A549 (cell line): Measurements from ENCODE around the gene TCEA2. TPM values are rescaled to one million over a fixed set of nuclear protein-coding genes. Genes with fewer than 3 reads are reported as not detected.

ENCODE experiments used
- ATAC-seq, 2 experiments: fragments of 200-7000 bp in 1 of 2; fragments of >200 bp in 1 of 2; cut with Nextera tagmentation in 1 of 2; cut with Tn5 transposase in 1 of 2; 3 replicates each; pipeline versions ENCODE4 v1.8.0 to v1.9.1; 2018 to 2020; ENCODE audit warnings: mild to moderate bottlenecking in 1 of 2, moderate library complexity in 1 of 2
- CTCF ChIA-PET: fragments of 300-600 bp; sonication (Branson Sonifier 250); formaldehyde crosslinking; extraction: SDS; loops from one replicate; lab custom pipeline; 2021; ENCODE audit warnings: antibody characterized with exemption, inconsistent platforms; lab: Yijun Ruan, JAX
- POLR2A ChIA-PET: fragments of 350-600 bp; formaldehyde crosslinking; extraction: SDS; loops from one replicate; lab custom pipeline; 2021; ENCODE audit warnings: antibody characterized with exemption, inconsistent platforms; lab: Yijun Ruan, JAX
- DNase-seq, 2 experiments: peaks; one replicate each; pipeline versions ENCODE4 v3.0.0 to v3.0.0-alpha.2; 2011 to 2016; ENCODE audit warnings: low read depth in 1 of 2, low spot score in 1 of 2
- FAIRE-seq: peaks from 2 replicates; lab custom pipeline; 2011; peaks lifted over from hg19 to GRCh38; lab: Jason Lieb, UNC
- H3K27ac ChIP-seq, 2 experiments: fragments of >200 bp; sonication (Bioruptor Twin); formaldehyde crosslinking; 3 replicates each; pipeline ENCODE4 v1.5.1; 2016 to 2017
- H3K4me1 ChIP-seq: fragments of >200 bp; sonication (Bioruptor Twin); formaldehyde crosslinking; 3 replicates; pipeline ENCODE4 v1.6.1; 2016
- H3K4me2 ChIP-seq: fragments of >200 bp; sonication (Bioruptor Twin); formaldehyde crosslinking; 3 replicates; pipeline ENCODE4 v1.6.1; 2016
- H3K4me3 ChIP-seq: fragments of >200 bp; sonication (Bioruptor Twin); formaldehyde crosslinking; 3 replicates; pipeline ENCODE4 v1.5.1; 2016
- H3K9me3 ChIP-seq: fragments of >200 bp; sonication (Bioruptor Twin); formaldehyde crosslinking; 3 replicates; pipeline ENCODE4 v1.6.1; 2016
- ATOH8 ChIP-seq: fragments of 250-450 bp; sonication (Bioruptor Pico); IDR thresholded peaks from 2 replicates; pipeline ENCODE4 v1.5.0; 2020; ENCODE audit warnings: low read depth, mild to moderate bottlenecking, moderate library complexity
- CBX2 ChIP-seq: fragments of 200-600 bp; sonication (generic); IDR thresholded peaks from 2 replicates; pipeline ENCODE4 v1.6.1; 2016; ENCODE audit warnings: low read depth, mild to moderate bottlenecking, borderline replicate concordance
- CHD4 ChIP-seq: fragments of 200-600 bp; sonication (generic); IDR thresholded peaks from 2 replicates; pipeline ENCODE4 v1.6.1; 2016; ENCODE audit warnings: antibody characterized with exemption, mild to moderate bottlenecking, borderline replicate concordance
- EHF ChIP-seq: fragments of 250-450 bp; sonication (Bioruptor Pico); IDR thresholded peaks from 2 replicates; pipeline ENCODE4 v1.5.0; 2020; ENCODE audit warnings: mild to moderate bottlenecking
- EP300 ChIP-seq, 2 experiments: fragments of >200 bp; sonication (Bioruptor Twin); formaldehyde crosslinking; IDR thresholded peaks; 2 replicates in 1 of 2; 3 replicates in 1 of 2; pipeline ENCODE4 v1.6.1; 2016 to 2017
- ESRRA ChIP-seq: fragments of 150-350 bp; IDR thresholded peaks from 2 replicates; pipeline ENCODE4 v1.6.1; 2014; ENCODE audit warnings: mild to moderate bottlenecking, low read length, borderline replicate concordance
- FOSL2 ChIP-seq, 2 experiments: fragments of 450-650 bp in 1 of 2; fragments of >200 bp in 1 of 2; sonication (Bioruptor Twin) in 1 of 2; formaldehyde crosslinking; IDR thresholded peaks; 2 replicates each; pipeline versions ENCODE4 v1.5.0 to v1.6.1; 2016 to 2020; ENCODE audit warnings: mild to moderate bottlenecking in 1 of 2, moderate library complexity in 1 of 2
- GATA3 ChIP-seq: IDR thresholded peaks from 2 replicates; pipeline ENCODE4 v1.6.1; 2012; ENCODE audit warnings: borderline replicate concordance
- HEYL ChIP-seq: fragments of 250-450 bp; sonication (Bioruptor Pico); IDR thresholded peaks from 2 replicates; pipeline ENCODE4 v1.8.0; 2021; ENCODE audit warnings: mild to moderate bottlenecking, moderate library complexity
- HMGXB4 ChIP-seq: fragments of 250-450 bp; sonication (Bioruptor Pico); IDR thresholded peaks from 2 replicates; pipeline ENCODE4 v1.5.0; 2021; ENCODE audit warnings: mild to moderate bottlenecking, moderate library complexity, borderline replicate concordance
- HOXB13 ChIP-seq: fragments of 250-450 bp; sonication (Bioruptor Pico); IDR thresholded peaks from 2 replicates; pipeline ENCODE4 v1.5.0; 2020; ENCODE audit warnings: low read depth, mild to moderate bottlenecking, moderate library complexity
- HOXB5 ChIP-seq: fragments of 250-450 bp; sonication (Bioruptor Pico); IDR thresholded peaks from 2 replicates; pipeline ENCODE4 v1.5.0; 2020; ENCODE audit warnings: mild to moderate bottlenecking, moderate library complexity
- JUN ChIP-seq, 2 experiments: fragments of >200 bp; sonication (Bioruptor Twin); formaldehyde crosslinking; IDR thresholded peaks; 2 replicates in 1 of 2; 3 replicates in 1 of 2; pipeline ENCODE4 v1.6.1; 2016 to 2017
- JUNB ChIP-seq: fragments of >200 bp; sonication (Bioruptor Twin); formaldehyde crosslinking; IDR thresholded peaks from 2 replicates; pipeline ENCODE4 v1.6.1; 2016
- MYC ChIP-seq: IDR thresholded peaks from 2 replicates; pipeline ENCODE4 v1.6.1; 2012; ENCODE audit warnings: mild to moderate bottlenecking, inconsistent platforms, low read length, improper control_type of control experiment, borderline replicate concordance
- PHF8 ChIP-seq: fragments of 200-600 bp; sonication (generic); IDR thresholded peaks from 2 replicates; pipeline ENCODE4 v1.6.1; 2016; ENCODE audit warnings: low read depth, mild to moderate bottlenecking, antibody characterized with exemption, moderate library complexity, borderline replicate concordance
- POLR2A ChIP-seq: IDR thresholded peaks from 2 replicates; pipeline ENCODE4 v1.6.1; 2012; ENCODE audit warnings: mild to moderate bottlenecking, low read length
- POLR2AphosphoS2 ChIP-seq: conservative IDR thresholded peaks from 2 replicates; pipeline ENCODE4 v1.6.1; 2012; ENCODE audit warnings: low read length, improper control_type of control experiment, inconsistent platforms
- RAD21 ChIP-seq, 2 experiments: fragments of >200 bp in 1 of 2; sonication (Bioruptor Twin) in 1 of 2; formaldehyde crosslinking in 1 of 2; IDR thresholded peaks in 1 of 2; conservative IDR thresholded peaks in 1 of 2; 2 replicates in 1 of 2; 3 replicates in 1 of 2; pipeline ENCODE4 v1.6.1; 2012 to 2018; ENCODE audit warnings: inconsistent platforms in 1 of 2
- RCOR1 ChIP-seq: fragments of 150-350 bp; IDR thresholded peaks from 2 replicates; pipeline ENCODE4 v1.6.1; 2014; ENCODE audit warnings: antibody characterized with exemption, low read length, low read depth
- TP53 ChIP-seq: fragments of 250-450 bp; sonication (Bioruptor Pico); IDR thresholded peaks from 2 replicates; pipeline ENCODE4 v1.5.0; 2021; ENCODE audit warnings: mild to moderate bottlenecking, moderate library complexity
- ZC3H11A ChIP-seq: fragments of 450-650 bp; IDR thresholded peaks from 2 replicates; pipeline ENCODE4 v1.6.1; 2014; ENCODE audit warnings: antibody characterized with exemption, mild to moderate bottlenecking
- ZNF302 ChIP-seq: fragments of 250-450 bp; sonication (Bioruptor Pico); IDR thresholded peaks from 2 replicates; pipeline ENCODE4 v1.9.0; 2021; ENCODE audit warnings: inconsistent platforms, mild to moderate bottlenecking, moderate library complexity
- ZSCAN20 ChIP-seq: fragments of 250-450 bp; sonication (Bioruptor Pico); IDR thresholded peaks from 2 replicates; pipeline ENCODE4 v1.8.0; 2022; ENCODE audit warnings: mild to moderate bottlenecking, moderate library complexity
- WGBS: methylation state at CpG from one replicate; pipeline ENCODE4 v1.1.6; 2017; ENCODE audit errors: missing lambda C conversion rate; 5-methylcytosine and 5-hydroxymethylcytosine counted together
- polyA plus RNA-seq, 4 experiments: library from polyadenylated mRNA; depleted of rRNA in 3 of 4; stranded (reverse); fragments of >200 nt; fragmentation: RNase III in 1 of 4; extraction: RNeasy Plus Mini Kit Qiagen cat#74134 plus additional on column Dnase treatment in 1 of 4; gene quantifications; 2 replicates in 3 of 4; 3 replicates in 1 of 4; pipeline ENCODE4 v1.2.3, GENCODE V29; 2011 to 2017

TCEA2 gene
- polyA plus RNA-seq, 2 of the 4 experiments (the other 2 are of a cell fraction): 11.2 to 29.8 TPM

- no peaks in the 10 kb centered on the region for H3K4me1 ChIP-seq
- TF ChIP-seq EHF (CRISPR knock-in tag): no peak
- TF ChIP-seq JUNB: no peak
- TF ChIP-seq MYC: no peak
- TF ChIP-seq ZC3H11A: no peak
- TF ChIP-seq ESRRA: no peak
- TF ChIP-seq PHF8: no peak
- TF ChIP-seq HOXB5: no peak
- TF ChIP-seq HOXB13 (CRISPR knock-in tag): no peak
- TF ChIP-seq EP300 (IDR thresholded peaks at IDR 0.05): no peak
- TF ChIP-seq RCOR1: no peak
- ChIA-PET POLR2A (no interaction called here), CTCF (interaction anchor here (1.0 to 3.7 kb wide), 6 partner anchors 9 to 552 kb away, joined by 3 to 29 read pairs (median 4); no protein-coding TSS in a partner anchor)
- no peak overlapping the region for H3K4me3 ChIP-seq
- no peak overlapping the region for H3K27ac ChIP-seq
- no peak for FAIRE-seq
- no peak overlapping the region for H3K4me2 ChIP-seq
- DNase-seq: no peak
- ATAC-seq: no peak; a peak in 1 of 6 replicates
- WGBS: 55% methylated on average over 9 of the region's 10 CpGs
- H3K9me3 ChIP-seq: no peaks in the 10 kb centered on the region
Observed at GRCh38 chr20:64090165-64090564, 27.2 kb downstream of the TCEA2 start.

GRCh38 chr20:64091340-64091739 is 28.3 kb downstream of the TCEA2 start:
- CTCF ChIA-PET: interaction anchor here (0.7 to 3.7 kb wide), 5 partner anchors 9 to 29 kb away, joined by 3 to 29 read pairs (median 4); no protein-coding TSS in a partner anchor
- ATAC-seq (no peak), FAIRE-seq (no peak)

DNA sequence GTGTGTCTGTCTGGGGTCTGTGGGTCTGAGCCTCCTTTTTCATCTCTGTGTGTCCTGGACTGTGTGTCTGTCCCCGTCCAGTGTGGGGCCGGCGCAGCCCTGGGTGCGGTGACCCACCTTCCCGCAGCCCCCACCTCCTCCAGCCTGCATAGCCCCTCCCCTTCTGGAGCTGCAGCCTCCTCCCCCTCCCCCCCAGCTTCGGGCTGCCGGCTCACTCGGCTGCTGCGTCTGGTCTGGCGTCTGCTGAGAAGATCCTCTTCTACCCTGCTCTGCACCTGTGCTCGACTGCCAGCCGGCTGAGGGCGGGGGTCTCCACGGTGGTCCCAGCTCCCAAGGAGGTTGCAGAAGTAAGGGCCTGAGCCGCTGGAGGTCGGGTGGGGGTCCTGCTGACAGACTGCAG is 28.8 kb downstream of the TCEA2 start:
- 60% methylated on average over 8 of the region's 16 CpGs for WGBS
- TF ChIP-seq GATA3 (no peak), ATOH8 (CRISPR knock-in tag) (no peak), HEYL (CRISPR knock-in tag) (no peak), POLR2AphosphoS2 (no peak), ESRRA (no peak), CHD4 (no peak), RAD21 (conservative IDR thresholded peaks at IDR 0.05 in 1 of 2, IDR thresholded peaks at IDR 0.05 in 1 of 2) (no peak), MYC (no peak), RCOR1 (no peak), FOSL2 (IDR thresholded peaks at IDR 0.05) (no peak), FOSL2 (CRISPR knock-in tag; IDR thresholded peaks at IDR 0.05) (no peak), POLR2A (no peak), ZSCAN20 (CRISPR knock-in tag) (no peak), HOXB13 (CRISPR knock-in tag) (no peak), CBX2 (no peak), TP53 (CRISPR knock-in tag) (no peak)
- TF ChIP-seq, all 56 proteins: peak for 0
- peak in 1 of 2 experiments; percentile 39; a peak in 3 of 6 replicates for ATAC-seq
- ChIA-PET CTCF (interaction anchor here (0.7 to 3.7 kb wide), 6 partner anchors 8 to 29 kb away, joined by 3 to 29 read pairs (median 6); partner anchors contain the start of gene LKAAEAR1), POLR2A (no interaction called here)
- no peak overlapping the region for H3K27ac ChIP-seq
- no peak for DNase-seq
- no peak for FAIRE-seq
- no peaks in the 10 kb centered on the region for H3K9me3 ChIP-seq
- no peak overlapping the region for H3K4me3 ChIP-seq
- H3K4me1 ChIP-seq: no peaks in the 10 kb centered on the region
- H3K4me2 ChIP-seq: no peak overlapping the region

More at GRCh38 chr20:64091340-64091739, 28.3 kb downstream of the TCEA2 start:
- Histone ChIP-seq H3K27ac (no peak overlapping the region), H3K9me3 (no peaks in the 10 kb centered on the region), H3K4me3 (no peak overlapping the region), H3K4me2 (no peak overlapping the region), H3K4me1 (no peaks in the 10 kb centered on the region)
- POLR2A ChIA-PET: no interaction called here
- no peak for DNase-seq
- no peak for TF ChIP-seq PHF8
- TF ChIP-seq ESRRA: no peak
- TF ChIP-seq ZNF302 (CRISPR knock-in tag): no peak
- TF ChIP-seq HMGXB4: no peak
- TF ChIP-seq JUN (IDR thresholded peaks at IDR 0.05): no peak
- TF ChIP-seq FOSL2 (IDR thresholded peaks at IDR 0.05): no peak
- no peak for TF ChIP-seq FOSL2 (CRISPR knock-in tag; IDR thresholded peaks at IDR 0.05)
- WGBS: 66% methylated on average over 18 of the region's 19 CpGs
